Measurements from ENCODE around the gene IFIT5.
"Not testable (repeated sequence)": the region's sequence is repeated elsewhere in the genome, so short reads cannot be mapped to it uniquely, and the experiment has no call there.

IFIT5 gene

GRCh38 chr10:89414146-89414878 is at the start of gene IFIT5:
TSS of gene IFIT5 (plus strand) at chr10:89414568. CDS start at chr10:89414799, 231 bp downstream.
- peak; percentile 66 for DNase-seq

GRCh38 chr10:89367529-89367928 is 46.8 kb upstream of the IFIT5 start:
- no peak for DNase-seq

- DNase-seq, result no peak
These were observed 46.2 kb upstream of the IFIT5 start for GRCh38 chr10:89368129-89368528.

- no peak for DNase-seq
These were observed 44.9 kb upstream of the IFIT5 start for GRCh38 chr10:89369156-89370105.

GRCh38 chr10:89371079-89371478 is 43.3 kb upstream of the IFIT5 start:
- no peak for DNase-seq

GRCh38 chr10:89371987-89372386 is 42.4 kb upstream of the IFIT5 start:
- no peak for DNase-seq

GRCh38 chr10:89373916-89374711 is 40.3 kb upstream of the IFIT5 start:
- DNase-seq, result no peak

GRCh38 chr10:89374713-89375141 is 39.6 kb upstream of the IFIT5 start:
- DNase-seq, result no peak

- no peak for DNase-seq
These were observed 36.4 kb upstream of the IFIT5 start, which contains the start of gene IFIT1B for GRCh38 chr10:89377705-89378637. TSS of gene IFIT1B (plus strand) at chr10:89378056. CDS start at chr10:89378136, 80 bp downstream.

GRCh38 chr10:89379103-89379502 is 35.3 kb upstream of the IFIT5 start:
- no peak for DNase-seq

- DNase-seq, result no peak
These were observed 31.6 kb upstream of the IFIT5 start for GRCh38 chr10:89382757-89383156.

GRCh38 chr10:89384474-89385340 is 29.7 kb upstream of the IFIT5 start:
- DNase-seq, result no peak

GRCh38 chr10:89388806-89389205 is 25.6 kb upstream of the IFIT5 start:
- DNase-seq, result no peak

GRCh38 chr10:89389254-89389653 is 25.1 kb upstream of the IFIT5 start:
- DNase-seq, result no peak

GRCh38 chr10:89390476-89391225 is 23.7 kb upstream of the IFIT5 start:
- peak; percentile 68 for DNase-seq

- DNase-seq, result not testable (repeated sequence)
These were observed 23.2 kb upstream of the IFIT5 start for GRCh38 chr10:89391226-89391576.

- DNase-seq, result peak; percentile 55
These were observed 22.2 kb upstream of the IFIT5 start, which contains the start of gene IFIT1 for GRCh38 chr10:89391907-89392756. TSS of gene IFIT1 (plus strand) at chr10:89392623. CDS start at chr10:89392713, 90 bp downstream.

GRCh38 chr10:89392974-89393373 is 21.4 kb upstream of the IFIT5 start:
- DNase-seq, result peak; percentile 6

- peak; percentile 32 for DNase-seq
These were observed 20.5 kb upstream of the IFIT5 start for GRCh38 chr10:89393898-89394297.

All from NCI-H345 (cell line).